Measurements from ENCODE around the gene SLC26A9. TPM values are rescaled to one million over a fixed set of nuclear protein-coding genes. Genes with fewer than 3 reads are reported as not detected.

SLC26A9 gene
- total RNA-seq: not detected in 2 replicates

GRCh38 chr1:205943245-205943644, at the start of gene SLC26A9:
Gene SLC26A9 (minus strand): TSS chr1:205943456. CDS start chr1:205935820, 7,636 bp downstream.

Other genes with a start within 250 kb of the SLC26A9 start
- gene NUCKS1, start 193.3 kb downstream of the SLC26A9 start, total RNA-seq: 92.4 and 143 TPM in 2 replicates
- gene RAB29, start 168.0 kb downstream of the SLC26A9 start, total RNA-seq: 29.3 and 32.3 TPM in 2 replicates
- 36.4 and 39.6 TPM in 2 replicates for gene SLC41A1, start 130.3 kb downstream of the SLC26A9 start, total RNA-seq
- gene PM20D1, start 93.3 kb downstream of the SLC26A9 start, total RNA-seq: not detected in 2 replicates
- gene RAB7B, start 59.9 kb upstream of the SLC26A9 start, total RNA-seq: 2.4 and 6.5 TPM in 2 replicates
- gene CTSE, start 80.4 kb upstream of the SLC26A9 start, total RNA-seq: not detected in 2 replicates
- not detected in 2 replicates for gene RHEX, start 109.7 kb upstream of the SLC26A9 start, total RNA-seq
- gene AVPR1B, start 173.9 kb upstream of the SLC26A9 start, total RNA-seq: not detected in 2 replicates

All from smooth muscle cell of the pulmonary artery (primary cell).